Naive thymus-derived CD8-positive, alpha-beta T cell (primary cell): ENCODE data around the gene ZDHHC11B. TPM values are rescaled to one million over a fixed set of nuclear protein-coding genes. Genes with fewer than 3 reads are reported as not detected.
"Not testable (repeated sequence)": the region's sequence is repeated elsewhere in the genome, so short reads cannot be mapped to it uniquely, and the experiment has no call there.

ENCODE experiments used
- ATAC-seq, 2 donors: fragments of 150-1000 bp; cut with Tn5 transposase in 1 of 2; sonication (Bioruptor Pico), chemical (Tn5 transposase) in 1 of 2; 1 replicate in 1 of 2; 2 replicates in 1 of 2; pipeline ENCODE4 v1.10.0; 2021; ENCODE audit warnings: mild to moderate bottlenecking in 2 of 2, moderate library complexity in 2 of 2
- POLR2A ChIA-PET: fragments of 350-600 bp; sonication (Branson Sonifier 250); formaldehyde crosslinking; loops from one replicate; lab custom pipeline; 2021; ENCODE audit warnings: antibody characterized with exemption; lab: Charles Lee
- DNase-seq, 10 donors: peaks; one replicate each; pipeline versions ENCODE4 v3.0.0 to v3.0.0-alpha.2; 2020 to 2022
- H3K27ac Mint-ChIP-seq, 10 donors: one replicate each; pipeline ENCODE4 v1.8.0; 2020 to 2022; ENCODE audit warnings: mild to moderate bottlenecking in 10 of 10, mixed read lengths in 10 of 10, moderate library complexity in 4 of 10, inconsistent platforms in 1 of 10
- H3K27me3 Mint-ChIP-seq, 5 donors: one replicate each; pipeline ENCODE4 v1.8.0; 2021 to 2022; ENCODE audit warnings: mixed read lengths in 5 of 5
- H3K36me3 Mint-ChIP-seq, 3 donors: one replicate each; pipeline ENCODE4 v1.8.0; 2020 to 2022; ENCODE audit warnings: mixed read lengths in 3 of 3, mild to moderate bottlenecking in 2 of 3, inconsistent platforms in 1 of 3
- H3K4me1 Mint-ChIP-seq, 4 donors: one replicate each; pipeline ENCODE4 v1.8.0; 2021 to 2022; ENCODE audit warnings: mixed read lengths in 4 of 4
- H3K4me3 Mint-ChIP-seq, 10 donors: one replicate each; pipeline ENCODE4 v1.8.0; 2020 to 2022; ENCODE audit warnings: mild to moderate bottlenecking in 10 of 10, mixed read lengths in 10 of 10, moderate library complexity in 6 of 10, inconsistent platforms in 1 of 10
- H3K9me3 Mint-ChIP-seq, 9 donors: one replicate each; pipeline ENCODE4 v1.8.0; 2020 to 2022; ENCODE audit warnings: mixed read lengths in 9 of 9, mild to moderate bottlenecking in 3 of 9, inconsistent platforms in 1 of 9, moderate library complexity in 1 of 9
- polyA plus RNA-seq, 3 donors: library from polyadenylated mRNA; unstranded; fragments of 300-500 nt; fragmentation: Illumina TruSeq; gene quantifications; one replicate each; pipeline ENCODE4 v1.2.3, GENCODE V29; 2021
- total RNA-seq, 8 experiments: library from RNA in 2 of 8; stranded (reverse) in 2 of 8; gene quantifications; one replicate each; pipeline ENCODE4 v1.2.3 and lab custom pipeline; 2021 to 2026

Gene ZDHHC11B
- total and polyA plus RNA-seq, 5 experiments from 2014 or later: 1.1 to 2.3 TPM; not detected in 3

DNA sequence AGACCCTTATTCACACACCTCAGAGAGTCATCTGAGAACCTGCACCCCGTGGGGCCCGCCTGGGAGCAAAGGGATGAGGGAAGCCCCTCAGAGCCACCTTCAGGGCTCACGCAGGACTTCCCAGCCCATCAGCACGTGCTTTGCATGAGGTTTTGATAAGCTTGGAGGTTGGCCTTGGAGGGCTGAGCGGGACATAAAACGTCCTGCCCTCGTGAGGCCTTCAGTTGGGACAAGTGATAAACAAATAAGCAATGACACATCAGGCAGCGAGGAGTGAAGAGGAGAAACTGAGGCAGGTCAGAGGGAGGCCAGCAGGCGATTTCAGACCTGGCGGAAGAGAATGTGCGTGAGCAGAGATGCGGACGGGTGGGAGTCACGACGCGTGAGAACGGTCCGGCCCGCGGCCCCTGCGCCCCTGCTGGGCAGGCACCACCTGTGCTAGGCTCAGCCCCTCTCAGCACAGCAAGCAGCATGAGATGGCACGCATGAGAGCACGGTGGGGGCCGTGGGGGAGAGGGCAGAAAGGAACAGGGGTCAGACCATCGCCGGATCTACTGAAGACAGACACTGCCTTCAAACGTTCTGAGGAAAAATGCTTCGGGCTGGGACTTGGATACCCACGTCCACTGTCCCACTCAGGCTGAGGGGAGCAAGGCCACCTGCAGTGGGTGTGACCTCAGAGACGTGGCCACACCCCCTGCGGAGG lies 12.5 kb downstream of the ZDHHC11B start:
- H3K27me3 Mint-ChIP-seq, H3K4me1 Mint-ChIP-seq, ATAC-seq, H3K36me3 Mint-ChIP-seq, H3K4me3 Mint-ChIP-seq, DNase-seq, H3K9me3 Mint-ChIP-seq, POLR2A ChIA-PET, H3K27ac Mint-ChIP-seq: not testable (repeated sequence)

DNA sequence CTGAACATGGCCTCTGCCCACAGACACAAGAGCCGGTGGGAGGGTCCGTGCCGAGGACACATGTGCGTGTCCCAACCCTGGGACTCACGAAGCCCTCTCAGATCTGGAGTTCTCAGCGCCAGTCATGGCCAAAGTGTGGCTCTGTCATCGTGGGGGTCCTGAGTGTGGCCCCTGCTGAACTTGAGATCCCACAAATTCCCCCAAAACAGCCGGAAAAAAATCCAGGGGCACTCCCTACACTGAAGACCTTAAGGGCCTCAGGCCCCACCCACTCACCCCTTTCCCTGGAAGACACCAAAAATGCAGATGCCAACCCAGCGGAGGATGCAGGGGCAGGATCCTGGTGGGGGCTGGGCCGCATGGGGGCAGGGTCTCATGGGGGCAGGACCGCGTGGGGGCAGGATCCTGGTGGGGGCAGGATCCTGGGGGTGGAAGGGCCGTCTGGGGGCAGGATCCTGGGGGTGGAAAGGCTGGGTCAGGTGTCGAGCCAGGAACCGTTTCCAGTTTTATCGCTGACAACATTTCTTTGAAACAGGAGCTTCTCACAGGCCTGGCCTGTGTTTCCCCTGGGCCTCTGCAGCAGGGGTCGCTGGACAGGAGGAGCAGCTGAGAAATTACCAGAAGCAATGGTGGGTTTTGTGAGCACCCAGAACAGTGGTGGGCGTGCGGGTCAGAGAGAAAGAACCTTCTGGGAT lies 13.3 kb downstream of the ZDHHC11B start:
- H3K4me1 Mint-ChIP-seq, DNase-seq, POLR2A ChIA-PET, H3K27me3 Mint-ChIP-seq, H3K9me3 Mint-ChIP-seq, H3K36me3 Mint-ChIP-seq, H3K4me3 Mint-ChIP-seq, H3K27ac Mint-ChIP-seq, ATAC-seq: not testable (repeated sequence)

DNA sequence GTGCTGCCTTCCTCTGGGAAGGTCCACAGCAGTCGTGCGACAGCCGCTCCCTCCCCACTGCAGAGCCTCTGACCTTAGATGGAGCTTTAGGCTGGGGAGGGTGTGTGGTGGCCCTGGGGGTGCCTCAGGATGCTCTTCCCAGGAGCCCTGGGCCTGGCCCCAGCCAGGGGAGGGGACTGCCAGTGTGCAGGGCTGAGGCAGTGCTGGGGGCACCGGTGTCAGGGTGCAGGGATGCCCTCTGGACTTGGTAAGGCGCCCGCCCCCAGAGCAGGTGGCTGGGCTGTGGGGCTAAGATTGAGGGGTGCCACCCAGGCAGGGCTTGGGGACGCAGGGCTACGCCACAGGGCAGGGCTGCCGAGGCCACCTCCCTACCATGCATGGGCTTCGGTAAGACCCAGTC lies 13.9 kb downstream of the ZDHHC11B start:
- POLR2A ChIA-PET: not testable (repeated sequence)

DNA sequence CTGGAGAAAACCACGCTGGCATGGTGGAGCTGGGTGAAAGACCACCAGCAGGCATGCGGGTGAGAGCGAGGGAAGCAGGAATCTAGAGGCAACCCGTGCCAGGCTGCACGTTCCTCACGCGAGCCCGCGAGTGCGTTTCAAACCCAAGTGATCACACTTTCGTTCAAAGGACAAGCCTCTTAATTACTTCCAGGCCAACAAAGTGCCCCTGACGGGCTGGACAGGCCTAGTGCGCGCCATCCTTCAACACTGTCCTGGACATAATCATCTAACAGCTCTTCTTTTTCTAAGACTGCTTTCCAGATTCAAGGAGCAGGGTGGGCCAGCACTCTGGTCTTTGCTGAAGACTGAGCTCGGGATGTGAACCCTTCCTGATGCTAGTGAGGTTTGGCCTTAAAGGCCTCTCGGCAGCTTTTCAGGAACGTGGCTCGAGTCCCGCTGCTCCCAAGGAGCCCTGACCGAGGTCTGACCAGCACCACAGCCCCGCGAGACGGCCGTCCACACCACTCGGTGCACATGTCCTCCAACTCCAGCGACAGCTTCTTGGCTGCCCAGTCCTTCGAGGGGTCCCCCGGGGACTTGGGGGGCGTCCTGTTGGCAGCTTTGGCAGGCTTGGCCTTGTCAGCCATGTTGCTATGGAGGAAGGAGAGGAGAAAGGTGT lies 14.9 kb downstream of the ZDHHC11B start:
- not testable (repeated sequence) for ATAC-seq
- DNase-seq: peak in 1 of 10 donors; percentile 11

More for the DNA sequence above, 13.9 kb downstream of the ZDHHC11B start:
- H3K27me3 Mint-ChIP-seq, ATAC-seq, H3K36me3 Mint-ChIP-seq, H3K27ac Mint-ChIP-seq, H3K4me3 Mint-ChIP-seq, DNase-seq, H3K9me3 Mint-ChIP-seq, H3K4me1 Mint-ChIP-seq: not testable (repeated sequence)

DNA sequence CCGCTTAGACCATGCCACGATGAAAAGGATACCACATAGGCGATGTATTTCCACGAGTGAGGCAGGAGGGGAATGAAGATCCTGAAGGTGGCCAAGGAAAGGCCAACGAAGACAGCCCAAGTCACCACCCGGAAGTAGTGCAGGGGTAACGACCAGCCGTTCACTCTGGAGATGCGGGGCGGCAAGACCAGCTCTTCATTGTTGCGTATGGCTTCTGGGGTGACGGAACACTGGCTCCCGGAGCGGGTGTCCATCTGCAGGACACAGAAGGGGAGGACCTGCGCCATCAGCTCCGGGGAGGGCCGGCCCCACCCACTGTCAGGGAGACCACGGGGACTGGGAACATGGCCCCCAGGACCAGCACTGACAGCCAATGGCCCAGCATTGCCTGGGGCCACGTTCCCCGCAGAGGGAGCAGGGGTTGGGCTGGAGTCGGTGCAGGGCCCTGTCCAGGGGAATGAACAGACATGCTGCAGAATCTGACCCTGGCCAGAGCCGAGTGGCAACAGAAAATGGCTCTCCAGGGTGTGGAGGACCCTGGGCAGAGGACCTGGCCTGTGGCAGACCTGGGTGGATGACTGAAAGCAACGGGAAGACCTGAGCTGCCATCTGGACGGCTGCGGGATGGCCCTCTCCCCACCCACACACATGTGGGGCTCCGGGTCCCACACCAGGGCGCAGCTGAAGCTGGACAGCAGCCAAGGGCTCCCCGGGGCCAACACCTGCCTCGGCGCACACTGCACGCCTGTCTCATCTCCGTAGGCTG lies 17.7 kb downstream of the ZDHHC11B start:
- H3K4me1 Mint-ChIP-seq: peaks cover 0 to 2% (median 0%) of the 10 kb centered on the region in 4 donors
- H3K9me3 Mint-ChIP-seq: no peaks in the 10 kb centered on the region
- peaks cover 0 to 1% (median 0%) of the 10 kb centered on the region in 5 donors for H3K27me3 Mint-ChIP-seq
- no peak overlapping the region for H3K27ac Mint-ChIP-seq
- ATAC-seq (no peak), DNase-seq (no peak)
- no peaks in the 10 kb centered on the region for H3K36me3 Mint-ChIP-seq
- POLR2A ChIA-PET: no interaction called here
- H3K4me3 Mint-ChIP-seq: no peak overlapping the region

More for the DNA sequence above, 14.9 kb downstream of the ZDHHC11B start:
- POLR2A ChIA-PET, H3K4me1 Mint-ChIP-seq, H3K36me3 Mint-ChIP-seq, H3K4me3 Mint-ChIP-seq, H3K27me3 Mint-ChIP-seq, H3K9me3 Mint-ChIP-seq: not testable (repeated sequence)
- peak overlapping the region in 1 of 10 donors; percentile 56 for H3K27ac Mint-ChIP-seq

DNA sequence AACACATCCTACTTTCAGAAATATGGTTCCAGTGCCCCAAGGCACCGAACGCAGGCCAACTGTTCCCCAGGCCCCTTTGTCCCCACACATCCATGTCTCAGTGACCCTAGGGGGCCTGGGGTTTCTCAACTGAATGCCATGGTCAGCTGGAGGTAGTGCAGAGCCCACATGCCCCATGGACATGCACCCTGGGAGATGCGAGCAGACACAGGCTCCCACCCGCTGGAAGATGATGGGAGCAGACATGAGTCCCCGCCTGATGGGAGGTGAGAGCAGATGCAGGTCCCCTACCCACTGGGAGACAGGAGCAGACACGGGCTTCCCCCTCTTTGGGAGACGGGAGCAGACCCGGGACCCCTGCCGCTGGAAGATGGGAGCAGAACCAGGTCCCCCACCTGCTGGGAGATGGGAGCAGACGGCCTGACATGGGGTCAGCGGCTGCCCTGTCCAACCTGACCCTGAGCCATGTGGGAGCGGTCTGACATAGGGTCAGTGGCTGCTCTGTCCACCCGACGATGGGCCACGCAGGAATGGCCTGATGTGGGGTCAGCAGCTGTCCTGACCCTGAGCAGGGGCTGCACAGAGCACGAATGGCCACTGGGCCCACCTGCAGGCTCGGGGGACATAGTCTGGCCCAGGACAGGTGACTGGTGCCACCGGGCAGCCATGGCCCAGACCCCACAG lies 18.4 kb downstream of the ZDHHC11B start:
- no peaks in the 10 kb centered on the region for H3K36me3 Mint-ChIP-seq
- H3K9me3 Mint-ChIP-seq: no peaks in the 10 kb centered on the region
- ATAC-seq: no peak
- POLR2A ChIA-PET: no interaction called here
- DNase-seq: peak in 1 of 10 donors; percentile 17
- H3K4me3 Mint-ChIP-seq: no peak overlapping the region
- no peak overlapping the region for H3K27ac Mint-ChIP-seq
- peaks cover 0 to 2% (median 0%) of the 10 kb centered on the region in 4 donors for H3K4me1 Mint-ChIP-seq
- peaks cover 0 to 1% (median 0%) of the 10 kb centered on the region in 5 donors for H3K27me3 Mint-ChIP-seq

DNA sequence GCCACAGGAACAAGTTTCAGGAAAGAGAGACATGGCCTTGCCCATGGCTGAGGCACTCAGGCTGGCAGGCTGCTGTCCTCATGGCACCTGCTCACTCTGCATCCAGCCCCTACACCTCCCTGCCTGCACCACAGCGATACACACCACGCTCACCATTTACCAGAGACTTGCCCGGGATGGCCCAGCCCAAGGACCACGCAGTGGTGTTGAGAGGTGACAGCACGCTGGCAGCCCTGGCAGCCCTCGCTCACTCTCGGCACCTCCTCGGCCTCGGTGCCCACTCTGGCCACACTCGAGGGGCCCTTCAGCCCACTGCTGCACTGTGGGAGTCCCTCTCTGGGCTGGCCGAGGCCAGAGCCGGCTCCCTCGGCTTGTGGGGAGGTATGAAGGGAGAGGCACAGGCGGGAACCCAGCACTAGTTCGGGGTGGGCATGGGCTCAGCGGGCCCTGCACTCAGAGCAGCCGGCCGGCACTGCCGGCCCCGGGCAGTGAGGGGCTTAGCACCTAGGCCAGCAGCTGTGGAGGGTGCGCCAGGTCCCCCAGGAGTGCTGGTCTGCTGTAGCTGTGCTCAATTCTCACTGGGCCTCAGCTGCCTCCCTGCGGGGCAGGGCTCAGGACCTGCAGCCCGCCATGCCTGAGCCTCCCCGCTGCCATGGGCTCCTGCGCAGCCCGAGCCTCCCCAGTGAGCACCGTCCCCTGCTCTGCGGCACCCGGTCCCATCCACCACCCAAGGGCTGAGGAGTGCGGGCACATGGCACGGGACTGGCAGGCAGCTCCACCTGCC lies 20.3 kb downstream of the ZDHHC11B start:
- peaks cover 3 to 8% (median 3%) of the 10 kb centered on the region in 4 donors for H3K4me1 Mint-ChIP-seq
- H3K36me3 Mint-ChIP-seq: no peaks in the 10 kb centered on the region
- no peak overlapping the region for H3K27ac Mint-ChIP-seq
- ATAC-seq (no peak), DNase-seq (peak in 1 of 10 donors; percentile 16)
- no peaks in the 10 kb centered on the region for H3K9me3 Mint-ChIP-seq
- POLR2A ChIA-PET: no interaction called here
- H3K4me3 Mint-ChIP-seq: no peak overlapping the region
- peaks cover 1 to 12% (median 2%) of the 10 kb centered on the region in 5 donors for H3K27me3 Mint-ChIP-seq

DNA sequence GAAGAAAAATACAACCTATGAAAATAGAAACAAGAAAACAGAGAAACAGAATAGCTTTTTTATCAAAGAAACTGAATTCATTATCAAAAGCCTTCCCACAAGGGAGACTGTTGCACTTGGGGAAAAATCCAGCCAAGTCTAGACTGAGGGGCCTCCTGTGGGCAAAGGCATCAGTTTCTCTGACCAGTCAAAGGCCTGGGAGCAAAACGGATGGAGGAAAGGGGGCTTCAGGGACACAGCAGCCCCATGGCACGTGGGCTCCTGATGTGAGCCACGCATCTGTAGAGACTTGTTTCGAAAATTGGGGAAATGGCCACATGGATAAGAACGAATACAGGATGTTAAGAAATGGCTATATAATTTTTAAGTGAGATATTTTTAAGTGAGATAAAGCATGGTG lies 21.1 kb downstream of the ZDHHC11B start:
- Mint-ChIP-seq H3K27ac (peak overlapping the region in 1 of 10 donors; percentile 80), H3K4me1 (peaks cover 7 to 12% (median 8%) of the 10 kb centered on the region in 4 donors), H3K4me3 (no peak overlapping the region), H3K36me3 (no peaks in the 10 kb centered on the region), H3K27me3 (peaks cover 1 to 19% (median 5%) of the 10 kb centered on the region in 5 donors), H3K9me3 (no peaks in the 10 kb centered on the region)
- DNase-seq (no peak), ATAC-seq (no peak)
- POLR2A ChIA-PET: no interaction called here

DNA sequence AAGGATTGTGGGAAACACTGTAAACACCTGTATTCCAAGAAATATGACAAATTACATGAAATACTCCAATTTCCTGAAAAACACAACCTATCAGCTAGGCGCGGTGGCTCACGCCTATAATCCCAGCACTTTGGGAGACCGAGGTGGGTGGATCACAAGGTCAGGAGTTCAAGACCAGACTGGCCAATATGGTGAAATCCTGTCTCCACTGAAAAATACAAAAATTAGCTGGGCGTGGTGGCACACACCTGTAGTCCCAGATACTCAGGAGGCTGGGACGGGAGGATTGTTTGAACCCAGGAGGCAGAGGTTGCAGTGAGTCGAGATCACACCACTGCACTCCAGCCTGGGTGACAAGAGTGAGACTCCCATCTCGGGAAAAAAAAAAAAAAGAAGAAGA lies 21.5 kb downstream of the ZDHHC11B start:
- ATAC-seq, H3K9me3 Mint-ChIP-seq, H3K4me3 Mint-ChIP-seq, H3K36me3 Mint-ChIP-seq, POLR2A ChIA-PET, DNase-seq: not testable (repeated sequence)
- peak overlapping the region in 1 of 10 donors; percentile 15 for H3K27ac Mint-ChIP-seq
- H3K4me1 Mint-ChIP-seq: peaks cover 7 to 12% (median 8%) of the 10 kb centered on the region in 4 donors
- peaks cover 1 to 19% (median 5%) of the 10 kb centered on the region in 5 donors for H3K27me3 Mint-ChIP-seq

DNA sequence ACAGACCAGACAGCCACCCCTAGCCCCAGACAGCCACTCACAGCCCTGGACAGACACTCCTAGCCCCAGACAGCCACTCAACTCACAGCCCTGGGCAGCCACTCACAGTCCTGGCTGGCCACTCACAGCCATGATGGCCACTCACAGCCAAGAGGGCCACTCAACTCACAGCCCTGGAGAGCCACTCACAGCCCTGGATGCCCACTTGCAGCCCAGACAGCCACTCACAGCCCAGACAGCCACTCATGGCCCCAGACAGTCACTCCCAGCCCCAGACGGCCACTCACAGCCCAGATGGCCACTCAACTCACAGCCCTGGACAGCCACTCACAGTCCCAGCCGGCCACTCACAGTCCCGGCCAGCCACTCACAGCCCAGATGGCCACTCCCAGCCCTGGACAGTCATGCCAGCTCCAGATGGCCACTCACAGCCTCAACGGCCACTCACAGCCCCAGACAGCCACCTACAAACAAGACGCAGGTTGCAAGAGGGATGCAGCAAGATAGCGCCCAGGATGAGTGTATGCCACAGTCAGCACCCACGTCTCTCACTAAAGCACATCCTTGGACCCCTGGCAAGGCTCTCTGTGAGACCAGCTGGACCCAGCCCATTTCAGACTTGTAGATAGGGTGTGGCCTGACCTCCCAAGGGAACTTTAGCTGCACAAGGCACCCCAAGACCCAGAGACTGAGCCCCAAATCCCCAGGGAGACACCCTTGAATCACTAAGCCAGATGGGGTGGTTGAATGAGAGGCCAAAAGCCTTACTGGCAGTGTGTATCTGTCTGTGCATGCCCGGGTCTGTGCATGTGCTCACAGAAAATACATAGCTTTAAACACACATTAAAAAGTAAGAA lies 22.4 kb downstream of the ZDHHC11B start:
- no peaks in the 10 kb centered on the region for H3K36me3 Mint-ChIP-seq
- ATAC-seq (no peak), DNase-seq (no peak)
- peaks cover 1 to 19% (median 5%) of the 10 kb centered on the region in 5 donors for H3K27me3 Mint-ChIP-seq
- POLR2A ChIA-PET: no interaction called here
- H3K4me3 Mint-ChIP-seq: no peak overlapping the region
- H3K9me3 Mint-ChIP-seq: no peaks in the 10 kb centered on the region
- H3K27ac Mint-ChIP-seq: peak overlapping the region in 1 of 10 donors; percentile 15
- peaks cover 9 to 18% (median 10%) of the 10 kb centered on the region in 4 donors for H3K4me1 Mint-ChIP-seq
